Renal cortical epithelial cell (primary cell): Measurements from ENCODE around the gene MRM2. TPM values are rescaled to one million over a fixed set of nuclear protein-coding genes. Genes with fewer than 3 reads are reported as not detected.
"Not testable (repeated sequence)": the region's sequence is repeated elsewhere in the genome, so short reads cannot be mapped to it uniquely, and the experiment has no call there.

Experiments
- DNase-seq: peaks from one replicate; pipeline ENCODE4 v3.0.0-alpha.2; 2011; ENCODE audit warnings: low read depth
- total RNA-seq: library from RNA; depleted of rRNA; stranded (reverse); fragments of >200 nt; gene quantifications from 2 replicates; pipeline ENCODE4 v1.2.3, GENCODE V29; 2014

The MRM2 gene
- 17.9 and 25.9 TPM in 2 replicates for total RNA-seq

GRCh38 chr7:2241580-2242540 lies at the start of gene MRM2, which contains the start of gene NUDT1:
Gene MRM2 (minus strand): TSS chr7:2242205. CDS start chr7:2242169, 36 bp downstream.
Gene NUDT1 (plus strand): TSS chr7:2242226. CDS start chr7:2244575, 2,349 bp downstream.
- peak; percentile 36 for DNase-seq

GRCh38 chr7:2290877-2291276 lies 48.9 kb upstream of the MRM2 start:
- no peak for DNase-seq

DNA sequence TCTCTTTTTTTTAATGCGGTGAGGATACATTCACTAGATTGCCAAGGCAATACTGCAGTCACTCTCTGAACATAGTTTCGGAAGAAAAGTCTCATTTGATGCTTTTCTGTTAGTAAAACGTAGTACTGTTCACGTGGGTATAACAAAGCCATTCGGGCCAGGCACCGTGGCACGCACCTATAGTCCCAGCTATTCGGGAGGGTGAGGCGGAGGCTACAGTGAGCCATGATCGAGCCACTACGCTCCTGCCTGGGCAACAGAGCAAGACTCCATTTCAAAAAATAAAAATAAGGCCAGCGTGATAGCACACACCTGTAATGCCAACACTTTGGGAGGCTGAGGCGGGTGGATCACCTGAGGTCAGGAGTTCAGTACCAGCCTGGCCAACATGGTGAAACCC lies 47.6 kb upstream of the MRM2 start:
- no peak for DNase-seq

DNA sequence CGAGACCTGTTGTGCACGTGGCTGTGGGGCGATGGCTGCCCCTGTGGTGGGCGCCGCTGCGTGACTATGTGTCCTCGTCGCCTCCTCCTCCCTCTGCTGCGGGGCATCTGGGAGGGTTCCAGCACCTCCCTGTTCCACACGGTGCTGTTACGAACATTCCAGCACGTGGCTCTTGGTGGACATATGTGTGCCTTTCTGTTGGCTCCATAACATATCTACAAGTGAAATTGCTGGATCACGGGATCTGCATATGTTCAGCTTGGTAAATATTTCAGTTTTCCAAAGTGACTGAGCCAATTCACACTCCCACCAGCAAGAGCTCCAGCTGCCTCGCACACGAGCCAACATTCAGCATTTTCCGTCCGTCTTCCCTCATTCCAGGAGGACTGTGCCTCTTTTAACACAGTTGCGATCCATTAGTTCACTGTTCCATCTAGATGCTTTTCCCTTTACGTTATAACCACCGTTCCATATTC lies 47.1 kb upstream of the MRM2 start:
- DNase-seq, result no peak

DNA sequence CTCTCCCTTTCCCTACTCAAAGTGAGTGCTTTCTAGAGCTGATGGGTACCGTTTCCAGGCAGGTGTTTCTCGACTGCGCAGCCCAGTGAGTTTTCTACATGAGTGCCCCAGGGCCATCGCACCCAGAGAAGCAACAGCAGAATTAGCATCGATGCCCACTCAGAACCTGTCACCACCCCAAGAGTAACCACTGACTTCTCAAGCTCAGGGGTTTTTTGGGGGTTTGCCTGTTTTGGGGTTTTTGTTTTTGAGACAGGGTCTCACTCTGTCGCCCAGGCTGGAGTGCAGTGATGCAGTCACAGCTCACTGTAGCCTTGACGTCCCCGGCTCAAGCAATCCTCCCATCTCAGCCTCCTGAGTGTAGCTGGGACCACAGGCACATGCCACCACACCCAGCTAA lies 46.5 kb upstream of the MRM2 start:
- no peak for DNase-seq

DNA sequence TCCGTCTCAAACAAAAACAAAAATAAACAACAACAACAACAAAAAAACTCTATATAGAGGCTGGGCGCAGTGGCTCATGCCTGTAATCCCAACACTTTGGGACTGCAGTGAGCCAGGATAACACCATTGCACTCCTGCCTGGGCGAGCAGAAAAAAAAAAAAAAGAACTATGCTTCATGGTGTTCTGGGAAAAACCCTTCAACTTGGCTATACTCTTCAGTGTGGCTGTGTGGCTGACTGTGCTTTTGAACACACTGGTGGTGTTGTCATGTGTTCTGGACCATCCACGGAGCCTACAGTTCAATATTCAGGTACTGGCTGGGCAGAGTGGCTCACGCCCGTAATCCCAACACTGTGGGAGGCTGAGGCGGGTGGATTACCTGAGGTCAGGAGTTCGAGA lies 45.7 kb upstream of the MRM2 start:
- no peak for DNase-seq

GRCh38 chr7:2283074-2283473 lies 41.1 kb upstream of the MRM2 start:
- no peak for DNase-seq

DNA sequence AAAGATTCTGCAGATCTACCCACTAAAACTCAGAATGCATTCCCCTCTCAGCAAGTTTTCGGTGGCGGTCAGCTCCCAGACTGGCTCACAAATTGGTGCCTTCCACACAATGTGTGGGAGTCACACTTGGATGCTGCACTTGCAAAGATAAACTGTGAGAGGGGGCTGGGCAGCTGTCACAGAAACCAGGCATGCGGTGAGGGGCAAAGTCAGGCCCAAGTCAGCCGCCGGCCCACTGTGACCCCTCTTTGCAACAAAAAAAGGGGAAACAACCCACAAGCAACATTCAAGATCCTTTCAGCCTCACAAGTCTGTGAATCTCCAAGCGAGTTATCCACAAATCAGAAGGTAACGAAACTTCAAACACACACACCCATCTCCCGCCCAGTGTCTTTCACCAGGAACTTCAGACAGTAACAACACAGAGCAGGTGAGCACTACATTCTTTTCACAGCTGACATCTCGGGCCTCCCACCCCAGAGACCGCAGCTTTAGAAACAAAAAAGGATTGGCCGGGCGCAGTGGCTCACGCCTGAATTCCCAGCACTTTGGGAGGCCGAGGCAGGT lies 40.3 kb upstream of the MRM2 start:
- DNase-seq, result no peak

GRCh38 chr7:2281541-2281940 lies 39.5 kb upstream of the MRM2 start:
- DNase-seq, result no peak

- DNase-seq, result no peak
Measured at GRCh38 chr7:2280424-2280823, 38.4 kb upstream of the MRM2 start.

DNA sequence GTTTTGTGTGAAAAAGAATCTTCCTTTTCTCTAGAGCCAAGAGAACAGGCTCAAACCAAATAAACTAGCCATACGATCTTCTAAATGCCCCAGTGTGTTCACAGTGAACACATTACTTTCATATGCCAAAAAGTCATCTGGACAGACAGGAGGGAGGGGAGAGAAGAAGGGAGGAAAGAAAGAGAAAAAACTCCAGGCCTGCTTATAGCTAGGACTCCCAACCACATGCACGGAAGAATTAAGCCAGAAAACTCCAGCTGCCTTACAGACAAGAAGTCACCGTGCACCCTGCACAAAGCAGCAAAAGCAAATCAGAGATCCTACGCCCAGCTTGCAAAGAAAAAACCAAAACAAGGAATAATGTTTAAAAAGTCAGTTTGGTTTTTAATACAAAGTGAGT lies 37.9 kb upstream of the MRM2 start:
- no peak for DNase-seq

- no peak for DNase-seq
Measured at GRCh38 chr7:2278026-2278425, 36.0 kb upstream of the MRM2 start.

DNA sequence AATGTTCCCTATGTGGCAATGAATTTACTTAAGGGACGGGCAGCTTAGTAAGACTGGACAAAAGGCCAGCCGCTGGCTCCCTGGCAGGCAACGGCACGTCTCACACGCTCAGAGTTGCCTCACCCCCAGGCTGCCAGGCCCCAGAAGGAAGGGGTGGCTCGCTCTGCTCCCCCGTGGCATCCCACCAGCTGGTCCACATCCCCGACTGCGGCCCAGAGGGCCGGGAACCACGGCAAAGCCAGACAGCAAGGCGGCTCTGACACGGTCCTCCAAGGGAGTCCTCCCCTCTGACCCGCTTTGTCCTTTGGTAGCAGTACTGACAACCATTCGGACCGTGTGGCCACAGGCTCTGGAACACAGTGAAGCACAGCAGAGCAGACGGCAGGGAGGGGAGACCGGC lies 34.1 kb upstream of the MRM2 start:
- DNase-seq, result no peak

DNA sequence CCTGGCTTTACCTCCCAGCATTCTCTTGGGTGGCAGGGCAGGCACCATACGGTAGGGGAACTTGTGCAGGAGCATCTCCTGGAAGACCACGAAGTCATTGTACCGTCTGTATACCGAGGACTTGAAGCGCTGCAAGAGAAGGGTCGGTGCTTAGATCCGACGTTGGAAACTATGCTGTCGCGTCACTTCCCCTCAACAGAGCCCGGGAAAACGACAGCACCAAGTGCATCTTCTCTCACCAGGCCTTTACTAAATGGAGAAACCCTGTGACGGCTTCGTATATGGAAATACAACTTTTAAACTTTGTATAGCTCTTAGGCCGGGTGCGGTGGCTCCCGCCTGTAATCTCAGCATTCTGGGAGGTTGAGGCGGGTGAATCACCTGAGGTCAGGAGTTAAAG lies 33.1 kb upstream of the MRM2 start:
- no peak for DNase-seq

DNA sequence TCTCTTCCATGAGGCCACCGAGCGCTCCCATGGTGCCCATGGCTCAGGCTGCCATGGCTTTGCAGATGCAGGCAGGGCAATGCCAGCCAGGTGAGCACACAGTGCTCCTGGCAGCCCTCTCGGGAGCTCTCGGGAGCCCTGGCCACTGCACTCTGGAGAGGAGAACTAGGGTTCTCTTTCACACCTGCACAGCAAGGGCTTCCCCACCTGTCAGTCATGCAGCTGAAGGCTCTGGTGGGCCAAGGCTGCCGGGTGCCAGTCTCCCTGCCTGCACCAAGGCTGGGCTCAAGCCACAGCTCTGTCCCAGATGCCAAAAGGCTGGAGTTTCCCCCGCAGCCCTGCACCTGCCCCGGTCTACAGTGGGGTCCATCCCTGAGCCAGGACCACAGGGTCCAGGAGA lies 32.7 kb upstream of the MRM2 start:
- DNase-seq, result no peak

- no peak for DNase-seq
Measured at GRCh38 chr7:2273866-2274265, 31.9 kb upstream of the MRM2 start.

DNA sequence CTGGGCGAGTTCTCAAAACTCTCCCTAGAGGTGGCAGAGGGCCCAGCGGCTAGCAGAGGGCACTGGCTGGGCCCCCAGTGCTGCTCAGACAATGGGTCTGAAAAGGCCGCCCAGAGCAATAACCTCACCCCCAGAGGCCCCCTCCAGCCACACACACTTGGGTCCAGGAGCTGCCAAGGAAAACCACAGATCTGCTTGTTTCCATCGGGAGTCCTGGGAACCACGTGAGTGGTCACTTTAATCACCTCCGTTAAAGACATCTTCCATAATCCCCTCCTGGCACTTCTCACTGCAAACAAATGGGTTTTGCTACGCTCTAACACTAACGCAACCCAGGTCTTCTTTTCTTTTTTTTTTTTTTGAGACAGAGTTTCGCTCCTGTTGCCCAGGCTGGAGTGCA lies 30.0 kb upstream of the MRM2 start:
- DNase-seq, result no peak

DNA sequence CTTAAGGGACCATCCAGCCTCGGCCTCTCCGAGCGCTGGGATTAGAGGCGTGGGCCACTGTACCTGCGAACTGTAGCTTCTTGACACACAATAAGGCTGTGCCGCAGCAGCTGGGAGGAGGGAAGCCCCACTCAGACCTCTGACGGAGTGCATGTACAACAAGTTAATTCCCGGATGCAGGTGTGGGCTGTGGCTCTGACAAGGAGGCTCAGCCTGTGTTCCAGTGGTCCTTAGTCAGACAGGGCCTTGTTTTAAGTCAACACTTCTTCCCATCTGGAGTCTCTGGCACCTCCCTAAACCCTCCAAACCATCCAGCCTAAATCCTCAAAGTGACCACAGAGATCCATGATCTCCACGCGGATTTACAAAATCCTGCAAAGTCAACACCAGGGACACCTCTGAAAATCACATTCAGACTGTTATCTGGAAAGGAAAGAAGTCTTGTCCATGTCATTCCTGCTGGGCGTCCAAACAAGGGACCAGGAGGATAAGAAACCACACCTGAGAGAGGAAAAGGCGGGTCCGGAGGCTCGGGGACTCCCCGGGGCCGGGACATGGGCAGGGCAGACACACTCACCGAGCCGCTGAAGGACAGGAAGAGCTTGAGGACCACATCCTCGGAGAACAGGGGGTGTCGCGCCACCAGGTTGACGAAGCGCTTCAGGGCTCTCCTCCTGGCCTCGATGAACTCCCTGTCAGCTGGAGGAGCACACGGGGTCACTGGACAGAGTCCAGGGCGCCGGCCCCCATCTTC lies 29.4 kb upstream of the MRM2 start:
- no peak for DNase-seq

- no peak for DNase-seq
Measured at GRCh38 chr7:2270495-2270894, 28.5 kb upstream of the MRM2 start.

DNA sequence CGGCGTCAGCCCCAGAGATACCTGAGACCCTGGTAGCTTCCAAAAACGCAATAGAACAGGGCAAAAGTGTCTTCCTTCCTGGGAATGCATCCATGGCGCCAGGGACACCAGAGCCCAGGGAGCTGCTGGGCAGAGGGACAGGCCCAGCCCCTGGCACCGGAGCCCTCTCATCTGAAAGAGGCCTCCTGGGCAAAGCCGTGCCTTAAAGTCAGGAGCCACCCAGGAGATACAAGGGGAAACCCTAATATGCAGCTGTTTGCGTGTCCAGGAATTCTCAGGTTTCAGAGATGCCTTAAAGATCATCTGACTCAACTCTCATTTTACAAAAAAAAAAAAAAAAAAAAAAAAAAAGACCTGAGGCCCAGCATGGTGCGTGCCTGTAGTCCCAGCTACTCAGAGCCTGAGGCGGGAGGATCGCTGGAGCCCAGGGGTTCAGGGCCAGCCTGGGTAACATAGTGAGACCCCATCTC lies 28.0 kb upstream of the MRM2 start:
- DNase-seq, result no peak

DNA sequence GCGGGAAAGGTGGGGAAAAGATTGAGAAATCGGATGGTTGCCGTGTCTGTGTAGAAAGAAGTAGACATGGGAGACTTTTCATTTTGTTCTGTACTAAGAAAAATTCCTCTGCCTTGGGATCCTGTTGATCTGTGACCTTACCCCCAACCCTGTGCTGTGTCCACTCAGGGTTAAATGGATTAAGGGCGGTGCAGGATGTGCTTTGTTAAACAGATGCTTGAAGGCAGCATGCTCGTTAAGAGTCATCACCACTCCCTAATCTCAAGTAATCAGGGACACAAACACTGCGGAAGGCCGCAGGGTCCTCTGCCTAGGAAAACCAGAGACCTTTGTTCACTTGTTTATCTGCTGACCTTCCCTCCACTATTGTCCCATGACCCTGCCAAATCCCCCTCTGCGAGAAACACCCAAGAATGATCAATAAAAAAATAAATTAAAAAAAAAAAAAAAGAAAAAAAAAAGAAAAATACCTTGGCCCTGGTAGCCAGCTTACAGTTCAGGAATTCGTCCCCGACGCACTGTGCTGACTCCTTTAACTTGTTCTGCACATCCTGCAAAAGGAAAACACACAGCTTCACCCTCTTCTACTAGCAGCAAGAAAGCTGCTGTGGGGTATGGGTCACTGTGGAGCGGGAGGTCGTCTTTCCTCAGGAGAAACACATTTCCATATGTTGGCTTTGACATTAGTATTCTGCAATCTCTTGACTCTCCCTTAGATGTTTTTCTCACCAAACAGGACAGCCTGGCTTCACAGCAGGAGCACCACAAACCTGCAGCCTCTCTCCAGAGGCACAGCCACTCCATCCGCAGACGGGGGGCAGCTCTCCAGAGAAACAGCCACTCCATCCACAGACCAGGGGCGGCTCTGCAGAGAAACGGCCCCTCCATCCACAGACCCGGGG lies 27.3 kb upstream of the MRM2 start:
- not testable (repeated sequence) for DNase-seq
